A549 (cell line): ENCODE data around the gene ZBTB42. TPM values are rescaled to one million over a fixed set of nuclear protein-coding genes. Genes with fewer than 3 reads are reported as not detected.

Experiments used
- ATAC-seq, 2 experiments: fragments of 200-7000 bp in 1 of 2; fragments of >200 bp in 1 of 2; cut with Nextera tagmentation in 1 of 2; cut with Tn5 transposase in 1 of 2; 3 replicates each; pipeline versions ENCODE4 v1.8.0 to v1.9.1; 2018 to 2020; ENCODE audit warnings: mild to moderate bottlenecking in 1 of 2, moderate library complexity in 1 of 2
- CTCF ChIA-PET: fragments of 300-600 bp; sonication (Branson Sonifier 250); formaldehyde crosslinking; extraction: SDS; loops from one replicate; lab custom pipeline; 2021; ENCODE audit warnings: antibody characterized with exemption, inconsistent platforms; lab: Yijun Ruan, JAX
- POLR2A ChIA-PET: fragments of 350-600 bp; formaldehyde crosslinking; extraction: SDS; loops from one replicate; lab custom pipeline; 2021; ENCODE audit warnings: antibody characterized with exemption, inconsistent platforms; lab: Yijun Ruan, JAX
- DNase-seq, 2 experiments: peaks; one replicate each; pipeline versions ENCODE4 v3.0.0 to v3.0.0-alpha.2; 2011 to 2016; ENCODE audit warnings: low read depth in 1 of 2, low spot score in 1 of 2
- FAIRE-seq: peaks from 2 replicates; lab custom pipeline; 2011; peaks lifted over from hg19 to GRCh38; lab: Jason Lieb, UNC
- H3K27ac ChIP-seq, 2 experiments: fragments of >200 bp; sonication (Bioruptor Twin); formaldehyde crosslinking; 3 replicates each; pipeline ENCODE4 v1.5.1; 2016 to 2017
- H3K4me1 ChIP-seq: fragments of >200 bp; sonication (Bioruptor Twin); formaldehyde crosslinking; 3 replicates; pipeline ENCODE4 v1.6.1; 2016
- H3K4me2 ChIP-seq: fragments of >200 bp; sonication (Bioruptor Twin); formaldehyde crosslinking; 3 replicates; pipeline ENCODE4 v1.6.1; 2016
- H3K4me3 ChIP-seq: fragments of >200 bp; sonication (Bioruptor Twin); formaldehyde crosslinking; 3 replicates; pipeline ENCODE4 v1.5.1; 2016
- H3K9me3 ChIP-seq: fragments of >200 bp; sonication (Bioruptor Twin); formaldehyde crosslinking; 3 replicates; pipeline ENCODE4 v1.6.1; 2016
- BCL3 ChIP-seq: fragments of >200 bp; sonication (Bioruptor Twin); formaldehyde crosslinking; IDR thresholded peaks from 3 replicates; pipeline ENCODE4 v1.6.1; 2016
- CBX2 ChIP-seq: fragments of 200-600 bp; sonication (generic); IDR thresholded peaks from 2 replicates; pipeline ENCODE4 v1.6.1; 2016; ENCODE audit warnings: low read depth, mild to moderate bottlenecking, borderline replicate concordance
- E2F6 ChIP-seq: IDR thresholded peaks from 2 replicates; pipeline ENCODE4 v1.6.1; 2012; ENCODE audit warnings: low read depth, borderline replicate concordance
- EHF ChIP-seq: fragments of 250-450 bp; sonication (Bioruptor Pico); IDR thresholded peaks from 2 replicates; pipeline ENCODE4 v1.5.0; 2020; ENCODE audit warnings: mild to moderate bottlenecking
- EHMT2 ChIP-seq: fragments of 200-600 bp; sonication (generic); IDR thresholded peaks from 2 replicates; pipeline ENCODE4 v1.6.1; 2016; ENCODE audit warnings: antibody characterized with exemption, low read depth, mild to moderate bottlenecking, moderate library complexity
- ELK1 ChIP-seq: fragments of 150-350 bp; IDR thresholded peaks from 2 replicates; pipeline ENCODE4 v1.6.1; 2014; ENCODE audit warnings: low read depth, mild to moderate bottlenecking, low read length
- ESRRA ChIP-seq: fragments of 150-350 bp; IDR thresholded peaks from 2 replicates; pipeline ENCODE4 v1.6.1; 2014; ENCODE audit warnings: mild to moderate bottlenecking, low read length, borderline replicate concordance
- FOSL2 ChIP-seq, 2 experiments: fragments of 450-650 bp in 1 of 2; fragments of >200 bp in 1 of 2; sonication (Bioruptor Twin) in 1 of 2; formaldehyde crosslinking; IDR thresholded peaks; 2 replicates each; pipeline versions ENCODE4 v1.5.0 to v1.6.1; 2016 to 2020; ENCODE audit warnings: mild to moderate bottlenecking in 1 of 2, moderate library complexity in 1 of 2
- JUN ChIP-seq, 2 experiments: fragments of >200 bp; sonication (Bioruptor Twin); formaldehyde crosslinking; IDR thresholded peaks; 2 replicates in 1 of 2; 3 replicates in 1 of 2; pipeline ENCODE4 v1.6.1; 2016 to 2017
- KDM1A ChIP-seq: fragments of 200-600 bp; sonication (generic); IDR thresholded peaks from 2 replicates; pipeline ENCODE4 v1.6.1; 2016; ENCODE audit warnings: low read depth, mild to moderate bottlenecking
- MAZ ChIP-seq: fragments of 150-350 bp; IDR thresholded peaks from 2 replicates; pipeline ENCODE4 v1.6.1; 2014; ENCODE audit warnings: antibody characterized with exemption, low read depth, low read length, borderline replicate concordance
- PBX3 ChIP-seq: IDR thresholded peaks from 2 replicates; pipeline ENCODE4 v1.6.1; 2012
- POLR2AphosphoS2 ChIP-seq: conservative IDR thresholded peaks from 2 replicates; pipeline ENCODE4 v1.6.1; 2012; ENCODE audit warnings: low read length, improper control_type of control experiment, inconsistent platforms
- RARB ChIP-seq: fragments of 250-450 bp; sonication (Bioruptor Pico); IDR thresholded peaks from 2 replicates; pipeline ENCODE4 v1.8.0; 2021; ENCODE audit warnings: mild to moderate bottlenecking, moderate library complexity
- REST ChIP-seq: fragments of 200-600 bp; sonication (generic); IDR thresholded peaks from 2 replicates; pipeline ENCODE4 v1.6.1; 2016; ENCODE audit warnings: antibody characterized with exemption, mild to moderate bottlenecking, moderate library complexity
- RNF2 ChIP-seq: fragments of 200-600 bp; sonication (generic); IDR thresholded peaks from 2 replicates; pipeline ENCODE4 v1.6.1; 2016; ENCODE audit warnings: low read depth, mild to moderate bottlenecking, antibody characterized with exemption, moderate library complexity, borderline replicate concordance
- SMC3 ChIP-seq: fragments of >200 bp; sonication (Bioruptor Twin); formaldehyde crosslinking; IDR thresholded peaks from 3 replicates; pipeline ENCODE4 v1.6.1; 2018; ENCODE audit warnings: inconsistent platforms
- SREBF2 ChIP-seq: fragments of 450-650 bp; IDR thresholded peaks from 2 replicates; pipeline ENCODE4 v1.6.1; 2014; ENCODE audit warnings: mild to moderate bottlenecking, moderate library complexity
- ZSCAN20 ChIP-seq: fragments of 250-450 bp; sonication (Bioruptor Pico); IDR thresholded peaks from 2 replicates; pipeline ENCODE4 v1.8.0; 2022; ENCODE audit warnings: mild to moderate bottlenecking, moderate library complexity
- WGBS: methylation state at CpG from one replicate; pipeline ENCODE4 v1.1.6; 2017; ENCODE audit errors: missing lambda C conversion rate; 5-methylcytosine and 5-hydroxymethylcytosine counted together
- polyA plus RNA-seq, 4 experiments: library from polyadenylated mRNA; depleted of rRNA in 3 of 4; stranded (reverse); fragments of >200 nt; fragmentation: RNase III in 1 of 4; extraction: RNeasy Plus Mini Kit Qiagen cat#74134 plus additional on column Dnase treatment in 1 of 4; gene quantifications; 2 replicates in 3 of 4; 3 replicates in 1 of 4; pipeline ENCODE4 v1.2.3, GENCODE V29; 2011 to 2017

The ZBTB42 gene
- polyA plus RNA-seq, 2 of the 4 experiments (the other 2 are of a cell fraction), result 1.6 to 2.6 TPM

- no peak for DNase-seq
- no peak for ATAC-seq
- no peak for FAIRE-seq
- H3K4me2 ChIP-seq, result no peak overlapping the region
- no peak overlapping the region for H3K27ac ChIP-seq
- TF ChIP-seq FOSL2 (IDR thresholded peaks at IDR 0.05), result no peak
- TF ChIP-seq FOSL2 (CRISPR knock-in tag; IDR thresholded peaks at IDR 0.05), result no peak
- no peak for TF ChIP-seq POLR2AphosphoS2
- TF ChIP-seq ELK1, result no peak
- TF ChIP-seq PBX3, result no peak
- TF ChIP-seq ESRRA, result no peak
- TF ChIP-seq CBX2, result no peak
- no peak for TF ChIP-seq E2F6
- no peak for TF ChIP-seq RARB
- TF ChIP-seq JUN (IDR thresholded peaks at IDR 0.05), result no peak
- no peak for TF ChIP-seq SREBF2
- TF ChIP-seq BCL3, result no peak
- no peak for TF ChIP-seq SMC3
- no peak for TF ChIP-seq EHF (CRISPR knock-in tag)
- TF ChIP-seq MAZ, result no peak
- TF ChIP-seq ZSCAN20, result no peak
- no peak for TF ChIP-seq KDM1A
- TF ChIP-seq REST, result no peak
- no peak for TF ChIP-seq EHMT2
- no peak for TF ChIP-seq RNF2
- H3K9me3 ChIP-seq, result no peaks in the 10 kb centered on the region
- H3K4me1 ChIP-seq, result 0 out of 3 replicates have a peak, but pooled peaks cover 7% of the 10 kb centered on the region
- WGBS, result 96% methylated on average over 23 of the region's 32 CpGs
- ChIA-PET POLR2A (no interaction called here), CTCF (interaction anchor here (0.8 to 3.1 kb wide), 6 partner anchors 9 to 46 kb away, joined by 3 to 17 read pairs (median 5); no protein-coding TSS in a partner anchor)
- H3K4me3 ChIP-seq, result no peak overlapping the region
Measured at GRCh38 chr14:104779776-104780512, 21.0 kb upstream of the ZBTB42 start.
